SKM-1 (cell line): ENCODE measurements around the gene SGSM2.

Experiments
- DNase-seq: peaks from one replicate; lab custom pipeline; 2025; ENCODE audit not compliant: unreplicated experiment; lab: John Stamatoyannopoulos, UW

The SGSM2 gene

GRCh38 chr17:2384439-2385127, 47.3 kb downstream of the SGSM2 start:
- DNase-seq, result no peak

DNA sequence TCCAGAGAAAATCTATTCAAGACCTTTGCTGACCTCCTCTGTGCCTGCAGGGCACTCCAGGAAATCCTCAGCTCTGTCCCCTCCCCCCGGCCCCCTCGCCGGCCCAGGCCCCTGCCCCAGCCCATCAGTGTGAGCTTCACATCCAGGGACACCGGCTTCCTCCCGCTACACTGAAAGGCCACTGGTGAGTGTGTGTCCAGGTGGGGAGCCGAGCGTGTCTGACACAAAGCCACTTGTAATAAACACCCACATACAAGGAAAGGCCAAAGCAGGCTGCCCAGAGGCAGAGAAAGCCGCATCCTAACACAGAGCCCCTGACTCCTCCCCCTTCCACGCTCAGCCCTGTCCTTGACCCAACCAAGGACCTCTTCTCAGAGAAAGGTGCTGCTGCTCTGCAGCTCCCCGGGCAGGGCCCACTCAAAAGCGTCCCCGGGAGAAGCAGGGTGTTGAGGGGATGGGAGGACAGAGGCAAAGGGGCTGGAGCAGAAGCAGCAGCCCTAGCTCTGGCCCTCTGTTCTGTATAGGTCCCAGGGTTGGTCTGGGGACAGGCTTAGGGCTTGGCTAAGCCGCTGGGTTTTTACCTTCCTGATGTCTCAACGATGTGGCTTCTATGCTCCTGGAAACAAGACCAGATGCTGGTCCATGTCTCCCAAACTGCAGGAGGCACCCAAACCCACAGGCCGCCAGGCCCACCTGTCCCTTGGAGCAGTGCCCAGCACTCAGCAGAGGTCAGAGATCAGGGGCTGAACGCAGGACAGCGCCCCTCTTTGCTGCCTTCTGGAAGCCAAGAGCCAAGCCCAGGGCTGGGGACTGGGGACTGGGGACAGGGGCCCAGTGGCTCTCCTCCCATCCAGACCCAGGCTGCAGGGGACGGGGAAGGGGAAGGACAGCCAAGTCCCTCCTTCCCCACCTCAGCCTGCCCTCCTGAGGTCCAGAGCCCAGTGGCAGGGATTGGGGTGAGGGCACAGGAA, 48.2 kb downstream of the SGSM2 start:
- no peak for DNase-seq

DNA sequence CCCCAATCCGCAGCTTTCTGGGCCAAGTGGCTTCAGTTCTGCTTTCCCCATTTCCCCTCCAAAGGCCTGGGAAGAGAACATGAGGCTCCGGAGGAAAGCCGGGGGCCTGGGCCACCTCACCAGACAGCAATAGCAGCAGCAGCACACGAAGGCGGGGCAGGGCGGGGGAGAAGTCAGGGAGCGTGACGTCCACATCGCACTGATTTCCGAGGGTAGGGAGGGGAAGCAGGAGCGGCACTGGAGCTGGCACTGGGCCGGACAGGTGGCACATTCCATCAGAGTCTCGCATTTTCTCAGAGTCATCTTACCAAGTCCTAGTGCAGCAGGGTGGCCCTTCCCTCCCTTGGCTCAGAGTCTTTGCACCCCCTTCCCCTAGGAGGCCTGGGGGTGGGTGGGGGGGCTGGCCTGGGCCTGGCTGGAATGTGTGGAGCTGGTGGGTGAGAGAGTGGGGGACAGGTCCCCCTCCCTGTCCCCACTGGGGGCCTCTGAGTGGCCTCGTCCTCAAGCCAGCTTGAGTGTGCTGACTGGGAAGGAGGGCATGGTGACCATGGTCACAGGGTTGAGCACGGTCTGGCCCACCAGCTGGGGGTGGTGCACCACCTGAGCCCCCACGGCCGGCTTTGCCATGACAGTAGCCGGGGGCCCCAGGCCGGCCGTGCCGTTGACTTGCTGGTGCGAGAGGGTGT, 49.2 kb downstream of the SGSM2 start:
- DNase-seq, result no peak

GRCh38 chr17:2387086-2388019, 50.1 kb downstream of the SGSM2 start:
- DNase-seq, result no peak

DNA sequence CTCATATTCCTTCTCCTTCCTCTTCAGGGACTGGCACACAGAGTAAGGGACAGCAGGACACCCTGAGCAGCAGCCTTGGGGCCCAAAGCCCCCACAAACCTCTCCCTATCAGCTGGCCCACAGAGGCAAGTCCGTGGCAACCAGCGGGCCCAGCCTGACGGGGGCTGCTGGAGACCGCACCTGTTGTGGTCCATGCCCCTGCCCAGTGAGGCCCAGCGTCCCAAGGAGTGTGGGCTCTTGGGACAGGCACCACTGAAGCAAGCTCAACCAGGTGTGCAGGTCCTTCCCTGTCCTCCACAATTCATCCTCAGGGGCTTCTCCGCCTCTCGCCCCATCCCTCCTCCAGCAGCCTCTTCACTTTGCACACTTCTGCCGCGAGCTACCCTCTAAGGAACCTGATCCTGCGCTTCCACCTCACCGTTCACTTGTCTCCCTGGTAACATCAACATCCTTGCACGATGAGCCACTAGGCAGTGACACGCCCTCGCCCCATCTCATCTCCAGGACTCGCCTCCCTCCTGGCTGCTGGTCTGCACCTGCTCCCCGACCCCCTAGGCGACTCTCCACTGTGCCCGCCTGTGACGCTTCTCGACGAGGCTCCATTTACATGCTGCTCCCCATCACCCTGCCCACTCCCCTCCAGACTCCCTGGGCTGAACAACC, 50.9 kb downstream of the SGSM2 start:
- DNase-seq, result no peak

DNA sequence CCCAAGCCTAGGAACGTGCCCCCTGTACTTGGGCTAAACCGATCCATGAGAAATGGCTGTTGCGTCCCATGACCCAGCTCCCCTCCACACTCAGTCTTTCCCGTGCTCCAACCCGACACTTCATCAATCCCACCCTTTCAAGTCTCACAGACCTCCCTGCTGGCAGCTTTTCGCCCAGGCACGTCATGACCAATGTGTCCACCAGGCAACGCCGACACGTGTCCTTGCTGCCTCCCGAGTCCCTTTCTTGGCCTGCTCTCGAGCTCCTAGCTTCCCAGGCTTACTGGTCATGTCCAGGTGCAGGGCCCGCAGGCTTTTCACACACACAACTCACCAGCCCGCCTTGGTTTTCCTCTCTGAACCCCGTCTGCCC, 51.4 kb downstream of the SGSM2 start:
- no peak for DNase-seq

GRCh38 chr17:2390199-2390836, 53.0 kb downstream of the SGSM2 start:
- no peak for DNase-seq

DNA sequence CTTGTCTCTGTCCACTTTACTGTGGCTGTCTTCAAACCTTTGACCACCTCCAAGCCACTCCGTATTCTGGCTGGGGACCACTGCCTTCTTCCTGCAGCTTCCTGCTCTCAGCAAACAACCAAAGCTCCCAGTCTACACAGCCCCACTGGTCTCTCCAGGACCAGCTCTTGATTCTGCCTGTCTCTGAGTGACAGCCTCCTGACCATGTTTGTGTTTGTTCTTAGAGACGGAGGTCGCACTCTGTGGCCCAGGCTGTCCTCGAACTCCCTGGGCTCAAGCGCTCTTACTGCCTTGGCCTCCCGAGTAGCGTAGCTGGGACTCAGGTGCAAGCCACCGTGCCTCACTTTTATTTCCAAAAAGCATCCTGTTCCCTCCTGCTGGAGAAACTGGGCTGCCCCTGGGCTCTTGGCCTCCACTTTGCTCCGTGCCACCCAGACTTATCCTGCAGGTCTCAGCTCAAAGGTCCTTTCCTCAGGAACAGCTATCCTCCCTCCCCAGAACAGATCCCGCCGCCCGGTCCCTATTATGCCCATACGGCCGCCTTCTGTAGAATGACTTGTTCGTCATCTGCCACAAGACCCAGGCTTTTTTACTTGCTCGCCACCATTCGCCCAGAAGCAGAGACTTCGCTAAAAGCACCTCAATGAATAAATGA, 54.4 kb downstream of the SGSM2 start:
- DNase-seq, result no peak

GRCh38 chr17:2392252-2393173, 55.2 kb downstream of the SGSM2 start:
- peak; percentile 55 for DNase-seq

GRCh38 chr17:2393174-2393953, 56.1 kb downstream of the SGSM2 start:
- DNase-seq, result peak; percentile 11

DNA sequence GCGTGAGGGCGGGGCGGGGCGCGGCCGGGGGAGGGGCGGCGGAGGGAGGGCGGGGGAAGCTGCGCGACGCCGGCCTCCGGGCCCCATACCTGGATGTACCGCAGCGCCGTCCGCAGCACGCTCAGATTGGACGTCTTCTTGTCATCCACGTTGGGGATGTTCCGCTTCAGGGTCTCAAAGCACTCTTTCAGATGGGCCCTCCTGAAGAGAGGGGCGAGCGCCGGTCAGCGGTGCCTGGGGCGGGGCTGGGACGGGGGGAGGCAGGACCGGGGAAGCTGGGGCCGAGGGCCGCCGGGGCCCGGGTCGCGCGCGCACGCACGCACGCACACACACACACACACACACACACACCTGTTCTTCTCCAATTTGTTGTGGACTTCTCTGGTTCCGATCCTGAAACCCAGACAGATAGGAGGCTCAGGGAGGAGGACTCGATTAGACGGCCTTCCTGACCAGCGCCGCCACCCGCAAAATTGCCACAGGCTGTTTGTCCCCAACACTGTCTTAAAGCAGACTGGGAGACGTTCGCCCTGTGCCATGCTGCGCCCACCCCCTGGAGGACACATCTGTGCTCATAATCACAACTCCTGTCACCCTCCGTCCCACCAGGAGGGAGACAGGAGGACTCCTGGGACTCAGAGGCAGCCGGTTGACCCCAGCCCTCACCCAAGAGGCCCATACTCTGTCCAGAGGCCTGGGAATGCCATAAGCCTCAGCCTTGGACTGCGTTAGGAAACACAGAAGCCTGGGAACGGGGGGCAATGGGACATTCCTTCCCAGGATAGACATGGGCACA, 56.9 kb downstream of the SGSM2 start:
- DNase-seq, result no peak

DNA sequence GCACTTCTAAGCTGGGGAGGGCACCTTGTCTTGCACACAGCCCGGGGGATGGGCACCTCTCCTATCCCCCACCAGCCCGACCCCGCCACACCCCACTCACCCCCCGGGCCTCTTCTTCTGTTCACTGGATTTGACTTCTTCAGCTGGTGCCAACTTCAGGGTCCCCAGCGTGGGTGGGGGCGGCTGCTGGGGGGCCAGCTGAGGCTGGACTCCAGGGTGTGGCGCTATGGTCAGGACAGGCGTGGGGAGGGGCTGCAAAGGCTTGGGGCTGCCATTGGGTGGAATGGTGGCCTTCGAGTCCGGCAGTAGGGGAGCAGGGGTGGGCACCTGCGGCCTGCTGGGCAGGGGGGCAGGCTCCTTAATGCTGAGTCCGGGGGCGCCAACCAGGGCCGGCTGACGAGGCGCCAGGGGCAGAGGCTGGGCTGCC, 57.5 kb downstream of the SGSM2 start:
- DNase-seq, result no peak

- DNase-seq, result no peak
These were observed 58.2 kb downstream of the SGSM2 start for GRCh38 chr17:2395258-2396181.

DNA sequence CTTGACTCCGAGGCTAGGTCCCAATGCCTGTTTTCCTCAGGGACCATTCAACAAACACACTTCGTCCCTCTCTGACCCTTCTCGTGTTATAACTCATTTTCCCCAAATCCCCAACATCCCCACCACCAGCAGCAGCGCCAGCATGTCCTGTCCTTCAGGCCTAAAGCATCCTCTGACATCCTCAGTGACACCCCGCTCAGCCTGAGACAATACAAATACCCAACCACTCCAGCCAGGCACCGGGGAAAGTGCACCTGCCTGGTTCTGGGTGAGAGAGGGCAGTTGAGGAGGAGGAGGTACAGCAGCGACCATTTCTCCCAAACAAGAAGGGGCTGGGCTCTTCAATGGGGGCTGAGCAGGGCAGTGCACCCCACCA, 58.9 kb downstream of the SGSM2 start:
- DNase-seq, result no peak

DNA sequence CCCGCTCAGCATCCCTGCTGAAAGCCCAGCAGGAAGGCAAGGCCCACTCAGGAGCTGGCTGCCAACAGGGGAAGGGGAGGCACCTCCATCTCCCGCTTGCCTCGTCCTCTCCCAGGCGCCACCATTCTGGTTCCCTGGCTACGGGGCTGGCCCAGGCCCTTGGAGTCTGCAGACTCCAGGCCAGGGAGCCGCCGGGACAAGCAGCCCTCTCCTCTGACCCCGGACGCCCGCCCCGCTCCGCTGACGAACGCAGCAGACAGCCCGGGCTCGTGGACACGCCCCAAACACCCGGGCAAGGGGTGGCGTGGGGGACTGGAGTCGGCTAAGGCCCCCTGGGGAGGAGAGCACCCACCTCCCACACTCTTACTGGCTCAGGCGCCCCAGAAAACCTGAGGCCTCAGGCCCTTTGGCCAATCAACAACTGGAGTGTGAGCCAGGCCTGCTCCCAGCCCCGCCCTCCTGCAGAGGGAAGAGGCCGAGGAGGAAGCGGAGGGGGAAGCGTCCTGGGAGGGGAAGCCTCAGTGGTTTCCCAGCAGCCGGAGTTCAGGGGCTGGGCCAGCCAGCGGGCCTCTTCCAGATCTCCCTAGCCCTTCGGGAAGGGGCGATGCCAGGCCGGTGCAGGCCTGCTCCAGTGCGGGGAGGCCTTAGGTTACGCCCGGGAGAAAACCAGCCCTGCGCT, 59.4 kb downstream of the SGSM2 start:
- DNase-seq, result peak; percentile 70
